ENCODE data around the gene GON4L. TPM values are rescaled to one million over a fixed set of nuclear protein-coding genes. Genes with fewer than 3 reads are reported as not detected.
"Not testable (repeated sequence)": the region's sequence is repeated elsewhere in the genome, so short reads cannot be mapped to it uniquely, and the experiment has no call there.

Gene GON4L
- polyA plus RNA-seq (2013, experiment 1 of 2; ENCODE audit: insufficient read length): 19.8 TPM
- polyA plus RNA-seq (2013, experiment 2 of 2; ENCODE audit: insufficient read length): 20.5 TPM

DNA sequence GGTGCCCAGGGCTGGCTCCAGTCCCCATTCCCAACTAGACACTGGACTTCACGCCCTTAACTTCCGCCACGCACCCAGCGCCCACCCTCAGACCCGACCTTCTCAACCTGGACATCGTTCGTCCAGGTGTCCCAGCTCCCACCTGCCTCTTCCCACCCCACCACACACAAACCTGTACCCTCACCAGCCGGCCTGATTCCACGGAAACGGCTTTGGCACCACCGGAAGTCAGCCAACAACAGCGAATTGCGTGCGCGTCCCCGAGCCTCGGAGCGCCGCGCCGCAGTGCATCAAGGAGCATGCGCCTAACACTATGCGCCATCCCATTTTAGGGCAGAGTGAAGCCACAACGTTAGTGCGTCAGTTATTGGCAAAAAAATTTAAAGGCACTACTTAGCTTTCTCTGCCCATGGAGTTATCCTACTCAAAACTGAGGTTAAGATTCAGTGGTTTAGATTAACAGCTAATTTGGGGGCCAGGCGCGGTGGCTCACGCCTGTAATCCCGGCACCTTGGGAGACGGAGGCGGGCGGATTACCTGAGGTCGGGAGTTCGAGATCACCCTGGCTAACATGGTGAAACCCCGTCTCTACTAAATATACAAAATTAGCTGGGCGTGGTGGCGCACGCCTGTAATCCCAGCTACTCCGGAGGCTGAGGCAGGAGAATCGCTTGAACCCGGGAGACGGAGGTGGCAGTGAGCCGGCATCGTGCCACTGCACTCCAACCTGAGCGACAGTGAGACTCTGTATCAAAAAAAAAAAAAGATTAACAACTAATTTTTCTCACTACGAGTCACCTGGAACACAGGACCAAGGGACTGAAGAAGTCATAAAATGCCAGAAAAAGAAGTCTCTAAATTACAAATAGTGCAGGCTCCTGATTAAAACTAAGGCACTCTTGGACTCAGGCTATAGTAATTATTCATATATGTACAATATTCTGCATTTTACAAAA is at the start of gene GON4L:
TSS of gene GON4L (minus strand) at position 240 of the 956 bp plus-strand sequence. CDS start 3,434 bp downstream, outside the sequence.
- DNase-seq: peak; percentile 91

DNA sequence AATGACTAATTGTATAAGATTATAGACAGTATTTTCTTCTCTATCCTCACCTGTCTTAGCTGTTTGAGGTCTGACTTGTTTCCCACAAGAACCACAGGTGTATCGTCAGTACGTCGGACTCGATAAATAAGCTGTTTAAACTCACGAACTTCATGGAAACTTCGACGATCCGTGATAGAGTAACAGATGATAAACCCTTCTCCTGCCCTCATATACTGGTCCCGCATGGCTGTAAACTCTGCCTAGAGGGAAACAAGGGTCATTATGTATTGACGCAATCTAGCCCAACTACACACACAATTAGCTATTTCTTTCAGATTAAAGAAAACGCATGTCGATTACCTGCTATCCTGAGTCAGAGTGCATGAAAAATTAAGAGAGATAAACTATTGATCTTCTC is 47.2 kb upstream of the GON4L start:
- DNase-seq: no peak

DNA sequence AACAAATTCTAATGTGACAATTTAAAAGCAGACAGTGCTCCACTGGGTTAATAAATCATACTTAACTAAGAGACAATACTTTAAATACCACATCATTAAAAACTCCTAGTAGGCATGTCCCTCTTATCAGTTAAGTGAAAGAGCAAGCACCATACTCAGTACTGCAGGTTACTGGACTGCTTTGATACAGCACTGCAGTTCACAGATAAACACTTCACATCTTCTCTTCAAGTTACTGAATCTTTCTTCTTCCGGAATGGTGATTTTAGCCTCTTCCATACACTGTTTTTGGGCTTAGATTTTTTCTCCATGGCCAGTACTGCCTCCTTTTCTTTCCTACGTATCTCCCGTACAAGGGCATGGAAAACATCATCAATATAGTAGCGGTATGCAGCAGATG is 43.1 kb upstream of the GON4L start:
- DNase-seq: no peak

DNA sequence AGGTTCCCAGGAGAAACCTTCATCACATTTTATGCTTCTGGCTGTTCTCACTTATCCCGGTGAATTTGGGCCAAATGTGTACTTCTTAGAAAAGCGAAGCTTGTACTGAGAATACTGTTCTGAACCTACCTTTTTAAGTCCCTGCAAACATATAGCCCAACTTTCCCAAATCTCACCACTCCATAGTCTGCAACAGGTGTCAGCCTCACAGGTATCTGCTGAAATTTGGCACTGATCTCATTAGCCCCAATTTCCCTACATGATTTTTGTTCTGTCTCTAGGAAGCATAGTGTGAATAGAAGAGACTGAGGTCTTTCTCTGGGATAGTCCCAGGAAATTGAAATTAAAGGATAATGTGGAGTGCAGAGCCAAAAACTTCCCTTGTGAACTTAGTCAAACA is 42.7 kb upstream of the GON4L start:
- no peak for DNase-seq

DNA sequence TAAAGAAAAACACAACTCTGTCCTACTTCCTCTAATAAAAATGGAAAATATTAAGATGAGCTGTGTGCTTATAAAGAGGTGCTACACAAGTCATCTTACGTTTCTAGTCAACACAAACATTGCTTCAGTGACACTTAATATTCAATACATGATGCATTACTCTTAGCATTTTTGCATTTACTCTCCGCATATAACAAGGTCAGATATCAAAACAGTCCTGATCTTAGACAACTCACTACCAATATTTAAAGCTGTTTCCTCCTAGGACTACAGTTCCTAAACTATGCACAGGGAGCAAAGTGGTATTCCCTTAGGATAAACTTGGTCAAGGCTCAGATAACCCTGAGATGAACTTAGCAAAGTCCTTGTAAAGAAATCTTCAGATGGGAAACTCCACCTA is 41.9 kb upstream of the GON4L start:
- DNase-seq: no peak

DNA sequence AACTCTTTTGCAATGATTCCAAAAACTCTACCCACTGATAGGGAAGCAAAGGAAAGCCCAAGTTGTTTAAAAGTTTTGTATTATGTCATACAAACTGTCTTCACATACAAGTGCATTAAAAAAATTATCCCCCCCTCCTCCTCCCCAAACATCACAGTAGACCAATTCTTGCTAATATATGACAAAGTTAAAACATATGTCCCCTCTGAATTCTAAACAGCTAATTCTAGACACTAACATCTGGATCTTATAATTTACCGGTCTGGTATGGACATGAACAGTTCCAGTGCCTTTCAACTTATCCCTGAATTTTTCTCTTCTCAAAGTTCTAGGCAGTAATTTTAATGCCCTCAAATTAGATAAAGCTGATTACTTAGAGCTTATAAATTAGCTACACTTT is 40.7 kb upstream of the GON4L start:
- peak; percentile 32 for DNase-seq

DNA sequence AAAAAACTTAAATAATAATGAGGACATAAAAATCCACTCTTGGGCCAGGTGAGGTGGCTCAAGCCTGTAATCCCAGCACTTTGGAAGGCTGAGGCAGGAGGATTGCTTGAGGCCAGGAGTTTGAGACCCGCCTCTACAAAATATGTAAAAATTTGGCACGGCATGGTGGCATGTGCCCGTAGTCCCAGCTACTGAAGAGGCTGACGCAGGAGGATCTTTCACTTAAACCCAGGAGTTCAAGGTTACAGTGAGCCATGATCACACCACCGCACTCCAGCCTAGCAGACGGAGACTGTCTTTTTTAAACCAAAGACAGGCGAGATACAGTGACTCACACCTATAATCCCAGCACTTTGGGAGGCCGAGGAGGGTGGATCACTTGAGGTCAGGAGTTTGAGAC is 39.5 kb upstream of the GON4L start:
- not testable (repeated sequence) for DNase-seq

GRCh38 chr1:155895617-155896016 is 38.6 kb upstream of the GON4L start:
- not testable (repeated sequence) for DNase-seq

- peak; percentile 87 for DNase-seq
Measured at GRCh38 chr1:155893389-155894142, 36.6 kb upstream of the GON4L start.

DNA sequence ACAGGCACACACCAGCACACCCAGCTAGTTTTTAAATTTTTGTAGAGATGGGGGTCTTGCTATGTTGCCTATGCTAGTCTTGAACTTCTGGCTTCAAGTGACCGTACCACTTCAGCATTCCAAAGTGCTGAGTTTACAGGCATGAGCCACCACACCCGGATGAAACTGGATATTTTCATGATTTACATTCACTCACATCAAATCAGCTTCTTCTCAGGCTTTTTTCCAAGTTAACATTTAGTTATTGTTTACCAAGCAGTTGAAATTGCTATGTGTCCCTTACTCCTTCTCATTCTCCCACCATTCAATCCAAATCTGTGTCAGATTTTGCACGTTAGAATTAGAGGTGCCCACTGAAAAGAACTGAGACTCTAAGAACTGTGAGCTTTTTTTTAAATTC is 35.8 kb upstream of the GON4L start:
- DNase-seq: peak; percentile 81

DNA sequence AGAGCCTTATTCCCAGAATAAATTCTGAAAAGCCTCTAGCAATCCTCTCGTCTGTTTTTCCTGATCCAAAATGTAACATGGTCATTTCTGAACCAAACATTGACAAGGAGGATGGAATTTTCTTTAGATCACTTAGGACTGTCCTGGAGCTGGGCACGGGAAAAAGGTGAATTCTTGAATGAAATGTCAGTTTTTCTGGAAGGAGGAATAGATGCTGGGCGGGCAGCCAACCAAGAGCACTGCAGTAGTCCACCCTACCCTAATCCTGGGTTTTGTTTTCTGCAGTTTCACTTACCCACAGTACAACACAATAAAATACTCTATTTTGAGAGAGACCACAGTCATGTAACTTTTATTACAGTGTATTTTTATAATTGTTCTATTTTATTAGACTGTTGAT is 33.2 kb upstream of the GON4L start:
- DNase-seq: no peak

DNA sequence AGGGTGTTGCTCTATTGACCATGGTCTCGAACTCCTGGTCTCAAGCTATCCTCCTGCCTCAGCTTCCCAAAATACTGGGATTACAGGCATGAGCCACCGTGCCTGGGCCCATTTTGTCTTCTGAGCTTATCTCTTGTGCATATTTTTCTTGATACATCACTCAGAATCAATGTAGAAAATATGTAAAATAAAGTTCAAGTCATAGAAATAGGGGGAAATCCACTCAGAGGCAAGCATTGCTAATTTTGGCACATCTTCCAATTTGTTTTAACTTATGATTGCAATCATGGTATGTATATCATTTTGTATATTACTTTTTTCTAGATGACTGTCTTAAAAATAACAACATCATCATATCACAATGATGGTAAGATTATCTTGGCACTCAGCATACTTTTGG is 32.6 kb upstream of the GON4L start:
- DNase-seq: peak; percentile 44

DNA sequence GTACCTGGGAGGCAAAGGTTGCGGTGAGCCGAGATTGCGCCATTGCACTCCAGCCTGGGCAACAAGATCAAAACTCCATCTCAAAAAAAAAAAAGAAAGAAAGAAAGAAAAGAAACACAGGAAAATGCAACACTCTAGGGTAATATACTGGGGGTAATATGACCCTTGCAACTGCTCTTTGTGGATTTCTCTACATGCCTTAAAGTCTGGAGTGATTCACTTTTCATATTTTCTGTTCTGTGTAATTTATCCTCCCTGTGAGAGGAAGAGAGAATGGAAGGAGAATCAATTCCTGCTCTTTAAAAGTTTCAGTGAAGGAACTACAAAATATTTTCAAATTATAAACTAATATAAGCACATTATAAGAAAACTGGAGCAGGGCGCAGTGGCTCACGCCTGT is 31.5 kb upstream of the GON4L start:
- peak; percentile 59 for DNase-seq

GRCh38 chr1:155884982-155885381 is 28.0 kb upstream of the GON4L start:
- DNase-seq: no peak

GRCh38 chr1:155884031-155884960 is 27.3 kb upstream of the GON4L start:
- DNase-seq: no peak

DNA sequence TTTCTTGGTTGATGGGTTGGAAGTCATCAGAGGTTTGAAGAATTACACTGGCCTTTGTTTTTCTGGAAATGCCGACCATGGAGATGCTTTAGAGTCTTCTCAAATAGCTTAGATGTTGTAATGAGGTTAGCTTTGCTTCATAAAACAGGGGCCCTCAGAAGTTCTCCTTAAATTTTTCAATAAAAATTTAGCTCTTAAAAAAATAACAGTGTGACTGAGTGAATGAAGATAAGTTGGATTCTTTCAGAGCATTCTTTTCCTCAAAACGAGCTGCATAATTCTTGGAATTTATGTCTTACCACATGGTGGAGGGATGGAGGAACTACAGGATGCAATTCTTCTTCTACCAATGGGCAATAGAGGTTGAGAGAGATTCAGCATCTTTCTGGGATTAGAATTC is 25.8 kb upstream of the GON4L start:
- DNase-seq: no peak

DNA sequence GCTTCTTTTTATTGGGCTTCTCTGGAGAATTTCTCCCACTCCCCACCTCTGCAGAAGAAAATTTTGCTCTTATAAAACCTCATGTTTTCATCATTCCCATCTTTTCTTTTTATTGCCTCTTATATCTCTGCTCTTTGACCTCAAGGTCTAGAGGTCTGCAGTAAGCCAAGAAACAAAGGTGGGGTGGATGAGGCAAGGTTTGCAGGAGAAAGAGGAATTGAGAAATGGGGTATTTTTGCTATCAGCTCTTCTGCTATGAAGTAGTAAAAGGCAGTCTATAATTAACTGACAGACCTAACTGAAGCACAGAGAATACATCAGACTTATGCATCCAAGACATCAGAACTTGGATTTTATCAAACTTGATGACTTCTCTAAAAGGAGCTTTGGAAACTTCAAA is 25.2 kb upstream of the GON4L start:
- DNase-seq: no peak

GRCh38 chr1:155880950-155881349 is 23.9 kb upstream of the GON4L start:
- no peak for DNase-seq

DNA sequence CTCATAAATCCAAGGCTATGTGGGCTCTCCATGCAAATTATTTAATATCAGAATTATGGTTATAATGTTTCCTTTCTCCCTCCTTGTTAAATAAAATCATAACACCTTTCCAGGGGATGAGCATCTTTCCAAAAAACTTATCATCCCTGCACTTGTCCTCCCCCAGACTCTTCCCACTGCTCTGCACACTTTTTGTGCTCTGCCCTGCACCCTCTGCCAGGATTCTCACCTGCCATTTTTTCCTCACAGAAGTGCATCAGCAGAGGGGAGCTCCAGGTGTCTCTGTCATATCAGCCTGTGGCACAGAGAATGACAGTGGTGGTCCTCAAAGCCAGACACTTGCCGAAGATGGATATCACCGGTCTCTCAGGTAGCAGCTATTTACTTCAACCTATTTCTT is 23.2 kb upstream of the GON4L start:
- no peak for DNase-seq

GRCh38 chr1:155877945-155878344 is 20.9 kb upstream of the GON4L start:
- DNase-seq: no peak

DNA sequence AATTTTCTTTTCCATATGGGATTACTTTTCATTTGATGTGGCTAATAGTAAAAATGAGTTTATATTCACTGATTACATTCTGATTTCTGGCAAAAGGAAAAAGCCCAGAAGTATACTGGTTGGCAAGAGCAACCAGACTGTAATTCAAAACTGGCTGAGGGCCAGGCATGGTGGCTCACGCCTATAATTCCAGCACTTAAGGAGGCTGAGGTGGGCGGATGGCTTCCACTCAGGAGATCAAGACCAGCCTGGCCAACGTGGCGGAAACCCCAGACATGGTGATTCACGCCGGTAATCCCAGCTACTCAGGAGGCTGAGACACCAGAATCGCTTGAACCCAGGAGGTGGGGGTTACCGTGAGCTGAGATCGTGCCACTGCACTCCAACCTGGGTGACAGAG is 16.8 kb upstream of the GON4L start:
- DNase-seq: no peak

DNA sequence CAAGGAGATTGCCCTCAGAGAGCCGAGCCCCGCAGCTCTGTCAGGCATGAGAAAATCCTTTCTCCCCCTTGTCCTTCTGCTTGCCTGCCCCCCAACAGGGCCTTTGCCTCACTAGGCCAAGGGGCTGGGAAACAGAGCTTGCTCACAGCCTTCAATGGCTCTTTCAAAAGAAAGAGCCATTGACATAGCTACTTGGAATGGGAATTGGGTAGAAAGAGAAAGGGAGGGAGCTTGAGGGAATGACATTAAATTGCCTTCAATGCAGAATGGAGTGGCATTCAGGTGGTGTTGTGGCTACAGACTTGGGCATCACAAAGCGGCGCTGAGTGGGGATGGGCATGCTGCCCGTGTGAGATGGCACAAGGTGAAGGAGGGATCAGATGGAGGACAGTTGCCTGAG is 15.5 kb upstream of the GON4L start:
- DNase-seq: no peak
